IMR-90 (cell line): ENCODE data around the gene PXDC1. TPM values are rescaled to one million over a fixed set of nuclear protein-coding genes. Genes with fewer than 3 reads are reported as not detected.

Source experiments
- ATAC-seq: fragments of 200-7000 bp; cut with Tn5 transposase; 2 replicates; pipeline ENCODE4 v1.9.1; 2020; ENCODE audit warnings: low read depth, mild to moderate bottlenecking, moderate library complexity
- BruUV-seq: library from RNA; stranded (reverse); fragments of 400-500 nt; replicated peaks from 2 replicates; lab custom pipeline; 2021; lab: Mats Ljungman, UMichigan
- CTCF ChIA-PET: fragments of 300-600 bp; formaldehyde crosslinking; extraction: SDS; loops from one replicate; lab custom pipeline; 2021; ENCODE audit warnings: antibody characterized with exemption; lab: Yijun Ruan, JAX
- POLR2A ChIA-PET: fragments of 300-600 bp; sonication (Branson Sonifier 250); formaldehyde crosslinking; loops from one replicate; lab custom pipeline; 2022; ENCODE audit warnings: antibody characterized with exemption; ENCODE audit not compliant: unreplicated experiment; lab: Charles Lee
- DNase-seq: peaks from one replicate; pipeline ENCODE4 v3.0.0; 2013
- H2AFZ ChIP-seq: replicated peaks from 2 replicates; pipeline ENCODE3; 2013; ENCODE audit warnings: low read length, mild to moderate bottlenecking; ENCODE audit not compliant: poor library complexity
- H2AK5ac ChIP-seq: 2 replicates; pipeline ENCODE4 v1.6.1; 2013; ENCODE audit warnings: low read depth, low read length, inconsistent platforms
- H2AK9ac ChIP-seq: replicated peaks from 2 replicates; pipeline ENCODE3; 2013; ENCODE audit warnings: mild to moderate bottlenecking, low read depth, low read length, moderate library complexity; ENCODE audit not compliant: poor library complexity
- H2BK120ac ChIP-seq: 2 replicates; pipeline ENCODE4 v1.6.1; 2013; ENCODE audit warnings: low read depth, low read length, inconsistent platforms
- H2BK15ac ChIP-seq: 3 replicates; pipeline ENCODE4 v1.6.1; 2013; ENCODE audit warnings: low read depth, low read length, inconsistent platforms
- H2BK20ac ChIP-seq: 2 replicates; pipeline ENCODE4 v1.6.1; 2013; ENCODE audit warnings: low read depth, mild to moderate bottlenecking, inconsistent platforms, low read length, moderate library complexity
- H2BK5ac ChIP-seq: 2 replicates; pipeline ENCODE4 v1.6.1; 2013; ENCODE audit warnings: mild to moderate bottlenecking, low read depth, low read length, inconsistent platforms; ENCODE audit not compliant: poor library complexity, severe bottlenecking
- H3K14ac ChIP-seq: replicated peaks from 2 replicates; pipeline ENCODE4 v1.6.1; 2013; ENCODE audit warnings: low read depth, low read length, inconsistent platforms
- H3K18ac ChIP-seq: 2 replicates; pipeline ENCODE4 v1.6.1; 2013; ENCODE audit warnings: low read depth, low read length, control low read depth
- H3K23ac ChIP-seq: 2 replicates; pipeline ENCODE4 v1.6.1; 2013; ENCODE audit warnings: low read depth, low read length, inconsistent platforms
- H3K27ac ChIP-seq: 2 replicates; pipeline ENCODE4 v1.5.1; 2013; ENCODE audit warnings: mild to moderate bottlenecking, control low read depth, low read length; ENCODE audit not compliant: insufficient read depth
- H3K27me3 ChIP-seq: 2 replicates; pipeline ENCODE4 v1.6.1; 2013; ENCODE audit warnings: low read length; ENCODE audit not compliant: control insufficient read depth, insufficient read depth
- H3K36me3 ChIP-seq: 2 replicates; pipeline ENCODE4 v1.6.1; 2013; ENCODE audit warnings: low read length, mixed read lengths; ENCODE audit not compliant: control insufficient read depth, insufficient read depth
- H3K4ac ChIP-seq: 2 replicates; pipeline ENCODE4 v1.6.1; 2013; ENCODE audit warnings: low read depth, low read length, inconsistent platforms
- H3K4me1 ChIP-seq: 2 replicates; pipeline ENCODE4 v1.6.1; 2013; ENCODE audit warnings: low read length, mixed read lengths; ENCODE audit not compliant: control insufficient read depth, insufficient read depth
- H3K4me2 ChIP-seq: 2 replicates; pipeline ENCODE4 v1.6.1; 2013; ENCODE audit warnings: low read depth, mild to moderate bottlenecking, control low read depth, low read length, moderate library complexity
- H3K4me3 ChIP-seq: 2 replicates; pipeline ENCODE4 v1.5.1; 2013; ENCODE audit warnings: low read depth, mild to moderate bottlenecking, control low read depth, low read length, moderate library complexity; ENCODE audit not compliant: insufficient read depth
- H3K56ac ChIP-seq: 2 replicates; pipeline ENCODE4 v1.6.1; 2013; ENCODE audit warnings: low read length, inconsistent platforms; ENCODE audit not compliant: insufficient read depth; ENCODE audit errors: extremely low read depth
- H3K79me1 ChIP-seq, 2 experiments: 2 replicates each; pipeline ENCODE4 v1.6.1; 2013; ENCODE audit warnings: low read length in 2 of 2, inconsistent platforms in 1 of 2, low read depth in 1 of 2
- H3K9ac ChIP-seq: 2 replicates; pipeline ENCODE4 v1.6.1; 2013; ENCODE audit warnings: low read depth, low read length, control low read depth
- H3K9me1 ChIP-seq: 2 replicates; pipeline ENCODE4 v1.6.1; 2013; ENCODE audit warnings: low read length, inconsistent platforms; ENCODE audit not compliant: insufficient read depth
- H3K9me3 ChIP-seq: 2 replicates; pipeline ENCODE4 v1.6.1; 2013; ENCODE audit warnings: low read length; ENCODE audit not compliant: control insufficient read depth, insufficient read depth
- H4K20me1 ChIP-seq: 2 replicates; pipeline ENCODE4 v1.6.1; 2013; ENCODE audit warnings: low read length, inconsistent platforms; ENCODE audit not compliant: insufficient read depth
- H4K5ac ChIP-seq: 2 replicates; pipeline ENCODE4 v1.6.1; 2013; ENCODE audit warnings: mild to moderate bottlenecking, low read depth, low read length, control low read depth
- H4K8ac ChIP-seq, 2 experiments: 2 replicates each; pipeline ENCODE4 v1.6.1; 2013; ENCODE audit warnings: low read depth in 2 of 2, low read length in 2 of 2, control low read depth in 1 of 2, inconsistent platforms in 1 of 2
- H4K91ac ChIP-seq: 2 replicates; pipeline ENCODE4 v1.6.1; 2013; ENCODE audit warnings: low read depth, low read length, inconsistent platforms; ENCODE audit not compliant: insufficient read depth
- CEBPB ChIP-seq: IDR thresholded peaks from 2 replicates; pipeline ENCODE4 v1.6.1; 2012; ENCODE audit warnings: low read depth, low read length, improper control_type of control experiment
- CTCF ChIP-seq: conservative IDR thresholded peaks from 2 replicates; pipeline ENCODE4 v1.5.1; 2012; ENCODE audit warnings: mild to moderate bottlenecking, low read depth, low read length, improper control_type of control experiment
- MAZ ChIP-seq: IDR thresholded peaks from 2 replicates; pipeline ENCODE4 v1.6.1; 2012; ENCODE audit warnings: low read depth, mild to moderate bottlenecking, low read length, improper control_type of control experiment, moderate library complexity, borderline replicate concordance
- MXI1 ChIP-seq: IDR thresholded peaks from 2 replicates; pipeline ENCODE4 v1.6.1; 2012; ENCODE audit warnings: low read depth, mild to moderate bottlenecking, low read length, moderate library complexity, borderline replicate concordance
- NFE2L2 ChIP-seq: fragments of 150-350 bp; IDR thresholded peaks from 2 replicates; pipeline ENCODE4 v1.6.1; 2016; ENCODE audit warnings: low read depth, mild to moderate bottlenecking, low read length
- RCOR1 ChIP-seq: IDR thresholded peaks from 2 replicates; pipeline ENCODE4 v1.6.1; 2012; ENCODE audit warnings: mild to moderate bottlenecking, low read length, improper control_type of control experiment; ENCODE audit not compliant: insufficient replicate concordance
- USF2 ChIP-seq: fragments of 150-350 bp; IDR thresholded peaks from 2 replicates; pipeline ENCODE4 v1.6.1; 2017; ENCODE audit warnings: mild to moderate bottlenecking, antibody characterized with exemption, low read length, low read depth
- WGBS, 2 experiments: methylation state at CpG; one replicate each; pipeline versions ENCODE4 v1.1.5 to v1.1.7; 2013; ENCODE audit warnings: missing lambda C conversion rate in 2 of 2; ENCODE audit not compliant: insufficient read length in 1 of 2; ENCODE audit errors: extremely low coverage in 2 of 2; 5-methylcytosine and 5-hydroxymethylcytosine counted together
- dilution Hi-C: fragments of 300-500 bp; cut with HindIII; formaldehyde crosslinking; loops from one replicate; pipeline ENCODE4 v1.14.3; 2018; ENCODE audit warnings: low sequenced_read_pairs; ENCODE audit not compliant: unreplicated experiment
- in situ Hi-C: fragments of 300-500 bp; cut with MboI; formaldehyde crosslinking; loops from 3 replicates; pipeline ENCODE4 v1.14.3; 2019; ENCODE audit warnings: low sequenced_read_pairs, inconsistent platforms, mixed read lengths
- intact Hi-C: fragments of 100-400 bp; cut with micrococcal nuclease; formaldehyde crosslinking; loops from 2 replicates; pipeline ENCODE4 v1.10.0; 2022
- polyA plus RNA-seq, 3 experiments: library from polyadenylated mRNA; depleted of rRNA; stranded (reverse); fragments of >200 nt; gene quantifications; 2 replicates each; pipeline ENCODE4 v1.2.3, GENCODE V29; 2012; ENCODE audit warnings: low replicate concordance in 1 of 3
- total RNA-seq: library from RNA; depleted of rRNA; stranded (reverse); fragments of >200 nt; gene quantifications from 2 replicates; pipeline ENCODE4 v1.2.3, GENCODE V29; 2012

The PXDC1 gene
- total and polyA plus RNA-seq, 2 of the 4 experiments (the other 2 are of a cell fraction) = 63.3 to 72.2 TPM

GRCh38 chr6:3735029-3735605 is 16.4 kb downstream of the PXDC1 start:
- peaks cover 19% of the 10 kb centered on the region for H3K9me1 ChIP-seq
- no peak for TF ChIP-seq NFE2L2
- TF ChIP-seq MXI1 = no peak
- no peak for TF ChIP-seq CEBPB
- no peak for TF ChIP-seq MAZ
- TF ChIP-seq CTCF = no peak
- TF ChIP-seq USF2 = no peak
- TF ChIP-seq RCOR1 = no peak
- ChIA-PET CTCF (interaction anchor here (0.7 kb wide), 1 partner anchor 484 kb away, joined by 3 read pairs; no protein-coding TSS in a partner anchor), POLR2A (no interaction called here)
- H2AFZ ChIP-seq = no peak overlapping the region
- DNase-seq (no peak), ATAC-seq (no peak)
- H3K4ac ChIP-seq = no peak overlapping the region
- H2AK9ac ChIP-seq = no peak overlapping the region
- H4K20me1 ChIP-seq = peaks cover 98% of the 10 kb centered on the region
- H2BK20ac ChIP-seq = no peak overlapping the region
- no peak overlapping the region for H3K9ac ChIP-seq
- H3K27me3 ChIP-seq = no peaks in the 10 kb centered on the region
- peaks cover 54 to 98% of the 10 kb centered on the region in 2 experiments for H3K79me1 ChIP-seq
- intact Hi-C loops = no loop called here
- no peak overlapping the region for H2BK5ac ChIP-seq
- no peak overlapping the region for H4K5ac ChIP-seq
- no peak overlapping the region for H4K8ac ChIP-seq
- no CpG with 5 or more reads among the region's 5 CpGs for WGBS, 2 experiments
- peaks cover 44% of the 10 kb centered on the region for H3K36me3 ChIP-seq
- no peak overlapping the region for H3K4me3 ChIP-seq
- no peak overlapping the region for H2AK5ac ChIP-seq
- BruUV-seq = no TSS peak
- dilution Hi-C loops = no loop called here
- H3K9me3 ChIP-seq = 0 out of 2 replicates have a peak, but pooled peaks cover 4% of the 10 kb centered on the region
- peaks cover 19% of the 10 kb centered on the region for H3K4me1 ChIP-seq
- H3K14ac ChIP-seq = no peak overlapping the region
- H2BK120ac ChIP-seq = no peak overlapping the region
- in situ Hi-C loops = loop anchor here (25.0 kb wide), 1 partner anchor 598 kb away; no protein-coding TSS in a partner anchor
- H2BK15ac ChIP-seq = no peak overlapping the region
- H3K18ac ChIP-seq = no peak overlapping the region
- no peak overlapping the region for H3K27ac ChIP-seq
- no peak overlapping the region for H3K56ac ChIP-seq
- H3K4me2 ChIP-seq = no peak overlapping the region
- H3K23ac ChIP-seq = no peak overlapping the region
- H4K91ac ChIP-seq = no peak overlapping the region
